Occipital lobe (tissue), 2 donors: ENCODE data around the gene SHISAL1. TPM values are rescaled to one million over a fixed set of nuclear protein-coding genes. Genes with fewer than 3 reads are reported as not detected.

Experiments
- DNase-seq: peaks from one replicate; lab custom pipeline; 2025; lab: John Stamatoyannopoulos, UW
- total RNA-seq: library from RNA; depleted of rRNA; stranded (reverse); fragments of >200 nt; gene quantifications from one replicate; pipeline ENCODE4 v1.2.3, GENCODE V29; 2014

Gene SHISAL1
- total RNA-seq = 13.9 TPM

DNA sequence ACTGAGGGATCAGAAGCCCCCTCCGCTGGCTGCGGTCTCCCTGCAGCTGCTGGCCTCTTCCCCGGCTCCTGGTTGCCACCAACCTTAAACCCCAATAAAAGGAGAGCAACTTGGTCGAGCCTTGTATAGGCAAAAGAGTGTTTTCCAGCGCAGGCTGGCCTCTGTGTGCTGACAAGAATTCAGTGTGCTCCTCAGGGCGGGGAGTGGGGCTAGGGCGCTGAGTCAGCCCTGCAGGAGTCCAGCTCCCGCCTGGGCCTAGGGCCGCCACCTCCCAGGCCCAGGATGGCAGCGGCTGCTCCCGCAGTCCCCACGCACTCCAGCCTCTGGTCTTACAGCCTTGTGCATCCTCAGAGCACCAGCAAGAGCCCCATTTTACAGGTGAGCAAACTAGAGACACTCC is at the start of gene SHISAL1:
SHISAL1 (minus strand) TSS at position 186 of the 400 bp plus-strand sequence. CDS start 12,006 bp downstream, outside the sequence.
- no peak for DNase-seq

DNA sequence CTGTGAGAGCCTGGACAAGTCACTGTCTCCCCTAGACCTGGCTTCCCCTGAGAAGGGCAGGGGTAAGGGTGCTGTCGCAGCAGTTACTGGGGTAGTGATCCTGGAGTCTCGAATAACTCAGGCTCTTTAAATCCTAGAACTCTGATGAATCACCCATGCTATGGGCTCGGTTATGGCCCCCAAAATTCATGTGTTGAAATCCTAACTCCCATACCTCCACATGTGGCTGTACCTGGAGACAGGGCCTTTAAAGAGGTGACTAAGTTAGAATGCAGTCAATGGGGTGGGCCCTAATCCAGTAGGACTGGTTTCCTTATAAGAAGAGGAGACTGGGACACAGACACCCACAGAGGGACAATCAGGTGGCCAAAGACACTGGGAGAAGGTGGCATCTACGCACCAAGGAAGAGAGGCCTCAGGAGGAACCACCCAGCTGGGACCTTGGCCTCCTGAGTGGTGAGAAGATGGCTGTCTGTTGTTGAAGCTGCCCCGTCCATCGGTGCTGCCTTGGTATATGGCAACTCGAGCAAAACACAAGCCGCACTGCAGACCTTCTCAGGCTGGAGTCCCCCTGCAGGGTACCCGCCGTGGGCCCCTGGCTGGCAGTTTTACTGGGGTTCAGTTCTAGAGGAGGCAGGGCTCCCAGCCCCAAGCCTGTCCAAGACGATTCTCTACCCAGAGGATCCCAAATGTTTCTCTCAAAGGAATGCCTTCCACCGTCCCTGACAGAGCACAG is 48.8 kb upstream of the SHISAL1 start:
- no peak for DNase-seq

DNA sequence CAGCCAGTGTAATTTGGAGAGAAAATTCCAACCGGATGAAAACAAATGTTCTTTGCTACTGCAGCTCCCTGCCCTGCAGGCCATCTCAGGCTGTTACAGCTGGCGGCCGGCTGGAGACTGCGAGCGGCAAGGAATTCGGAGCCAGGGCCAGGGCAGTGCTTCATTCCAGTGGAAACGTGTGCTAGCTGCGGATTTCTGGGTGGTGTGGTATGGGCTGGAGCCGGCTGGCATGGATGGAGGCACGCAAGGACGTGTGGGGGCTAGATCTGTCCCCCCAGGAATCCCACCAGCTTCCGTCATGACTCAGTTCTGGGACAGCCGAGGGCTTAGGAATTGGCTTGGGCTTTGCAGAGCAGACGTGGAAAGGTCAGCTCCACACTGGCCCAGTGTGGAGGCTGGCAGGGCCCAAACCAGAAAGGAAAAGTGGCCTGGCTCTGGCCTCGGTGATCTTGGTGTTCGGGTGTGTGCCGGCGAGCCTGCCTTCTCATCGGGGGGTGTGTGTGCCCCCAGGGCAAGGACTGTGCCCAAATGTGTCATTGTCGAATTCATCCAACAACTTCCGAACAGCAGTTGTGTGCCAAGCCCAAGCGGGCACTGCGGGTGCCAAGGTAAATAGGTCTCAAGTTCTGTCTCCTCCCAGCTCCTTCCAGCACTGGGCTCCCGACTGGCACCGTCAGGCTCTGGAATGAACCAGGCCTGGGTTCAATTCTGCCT is 48.1 kb upstream of the SHISAL1 start:
- no peak for DNase-seq

DNA sequence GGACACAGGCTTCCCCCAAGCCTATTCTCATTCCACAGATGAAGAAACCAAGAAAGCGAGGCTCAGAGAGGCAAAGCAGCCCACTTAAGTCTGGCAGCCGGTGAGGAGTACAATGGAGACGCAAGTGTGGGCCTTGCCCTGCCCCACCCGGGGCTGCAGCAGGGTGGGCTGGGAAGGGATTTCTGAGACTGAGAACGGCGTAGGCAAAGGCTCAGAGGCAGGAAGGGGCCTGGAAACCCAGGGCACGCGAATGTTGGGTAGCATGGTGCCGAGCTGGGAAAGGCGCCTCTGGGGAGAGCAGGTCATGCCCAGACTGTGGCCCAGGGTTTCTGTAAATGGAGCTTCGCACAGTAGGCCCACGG is 47.5 kb upstream of the SHISAL1 start:
- no peak for DNase-seq

DNA sequence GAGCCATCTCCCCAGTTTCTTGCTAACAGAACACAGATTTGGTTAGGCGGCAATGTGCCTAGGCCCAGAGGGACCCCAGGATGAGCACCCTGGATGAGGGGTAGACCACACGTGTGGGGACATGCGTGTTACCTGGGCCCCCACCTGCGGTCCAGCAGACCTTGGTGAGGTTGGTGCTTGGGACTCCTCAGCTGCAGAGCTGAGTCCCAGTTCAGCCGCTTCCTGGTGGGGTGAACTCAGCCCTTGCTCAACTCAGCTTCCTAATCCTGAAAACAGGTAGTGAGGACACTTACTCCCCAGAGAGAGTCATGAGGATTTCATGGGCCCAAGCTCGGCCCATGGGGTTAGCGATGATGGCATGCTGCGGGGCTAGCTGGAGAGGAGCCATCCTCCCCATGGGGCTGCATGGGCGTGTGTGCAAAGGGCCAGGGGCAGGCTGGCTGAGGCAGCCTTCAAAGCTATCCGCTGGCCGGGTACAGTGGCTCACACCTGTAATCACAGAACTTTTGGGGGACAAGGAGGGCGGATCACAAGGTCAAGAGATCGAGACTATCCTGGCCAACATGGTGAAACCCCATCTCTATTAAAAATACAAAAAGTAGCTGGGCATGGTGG is 46.9 kb upstream of the SHISAL1 start:
- DNase-seq = no peak

DNA sequence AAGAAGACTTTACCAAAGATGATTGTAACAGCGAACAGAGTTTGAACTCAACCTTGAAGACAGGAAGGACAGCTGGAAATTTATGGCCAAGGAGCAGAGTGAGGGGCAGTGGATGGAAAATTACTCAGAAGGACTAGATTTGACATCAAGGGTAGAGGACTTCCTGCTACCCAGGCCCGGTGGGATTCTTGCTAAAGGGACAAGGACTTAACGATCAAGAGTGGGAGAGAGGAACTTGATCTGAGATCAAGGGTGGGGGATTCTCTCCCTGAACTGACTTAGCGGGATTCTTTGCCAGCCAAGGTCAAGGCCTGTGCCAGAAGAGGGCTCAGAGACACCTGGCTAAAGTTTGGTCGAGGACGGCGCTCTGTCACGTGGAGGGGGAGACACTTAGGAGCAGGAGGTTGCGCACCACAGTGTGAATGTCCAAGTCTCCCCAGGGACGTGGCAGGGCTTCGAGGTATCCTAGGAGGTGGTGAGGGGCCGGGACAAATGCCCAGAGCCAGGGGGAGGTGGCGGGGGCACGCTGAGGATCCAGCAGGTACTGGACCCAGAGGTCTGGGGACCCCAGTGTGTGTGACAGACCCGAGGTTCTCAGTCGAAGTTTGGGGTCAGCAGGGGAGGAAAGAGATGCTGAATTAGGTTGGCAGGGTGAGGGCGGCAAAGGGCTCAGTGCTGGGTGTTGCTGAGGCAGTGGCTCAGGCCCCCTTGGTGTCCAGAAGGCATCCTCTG is 46.1 kb upstream of the SHISAL1 start:
- DNase-seq = no peak

DNA sequence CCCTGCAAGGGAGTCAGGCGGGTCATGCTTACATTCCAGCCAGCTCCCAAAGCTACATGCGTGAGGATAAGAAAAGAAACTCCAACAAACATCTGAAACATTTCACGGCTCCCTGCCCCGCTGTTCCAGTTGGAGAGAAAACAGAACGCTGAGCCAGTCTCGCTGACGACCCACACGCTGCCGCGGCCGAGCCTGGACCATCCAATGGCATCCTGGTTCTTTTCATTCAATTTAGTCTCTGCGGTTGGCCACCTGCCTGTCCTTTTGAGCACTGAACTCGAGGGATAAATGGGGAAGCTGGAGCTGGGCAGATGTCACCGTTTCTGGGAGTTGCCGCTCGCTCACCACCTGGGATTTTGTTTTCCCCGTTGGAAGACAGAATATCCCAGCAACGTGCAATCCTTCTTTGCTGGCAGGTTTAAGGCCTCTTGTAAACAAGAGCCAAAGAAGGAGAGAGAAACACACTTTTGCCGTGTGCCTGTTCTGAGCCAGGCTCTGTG is 45.3 kb upstream of the SHISAL1 start:
- peak; percentile 19 for DNase-seq

DNA sequence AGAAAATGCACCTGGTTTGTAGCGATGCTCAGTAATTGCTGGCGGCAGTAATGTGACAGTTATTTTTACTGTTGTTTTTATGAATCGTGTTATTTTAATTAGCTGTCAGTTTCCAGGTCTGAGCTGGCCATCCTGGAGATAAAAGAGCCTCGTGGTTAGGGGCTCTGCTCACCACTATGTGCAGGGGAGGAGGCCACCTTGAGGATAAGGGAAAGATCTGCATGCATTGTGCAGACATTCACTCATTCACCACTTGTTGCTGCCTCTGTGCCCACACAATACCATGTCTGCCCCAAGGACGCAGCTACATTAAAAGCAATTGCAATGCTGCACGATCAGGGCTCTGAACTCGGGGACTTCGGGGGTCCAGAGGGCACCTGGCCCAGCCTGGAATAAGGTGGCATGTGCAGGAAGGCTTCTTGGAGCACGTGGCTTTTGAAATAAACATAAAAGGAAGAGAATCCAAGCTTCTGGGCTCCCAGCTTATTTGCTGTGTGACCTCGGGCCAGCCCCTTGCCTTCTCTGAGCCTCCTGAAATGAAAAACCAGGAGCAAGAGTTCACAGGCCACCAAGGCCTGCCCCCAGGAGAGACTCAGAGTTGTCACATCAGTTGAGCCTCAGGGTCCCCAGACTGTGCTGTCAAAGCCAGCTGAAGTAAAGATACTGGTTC is 44.7 kb upstream of the SHISAL1 start:
- DNase-seq = no peak

DNA sequence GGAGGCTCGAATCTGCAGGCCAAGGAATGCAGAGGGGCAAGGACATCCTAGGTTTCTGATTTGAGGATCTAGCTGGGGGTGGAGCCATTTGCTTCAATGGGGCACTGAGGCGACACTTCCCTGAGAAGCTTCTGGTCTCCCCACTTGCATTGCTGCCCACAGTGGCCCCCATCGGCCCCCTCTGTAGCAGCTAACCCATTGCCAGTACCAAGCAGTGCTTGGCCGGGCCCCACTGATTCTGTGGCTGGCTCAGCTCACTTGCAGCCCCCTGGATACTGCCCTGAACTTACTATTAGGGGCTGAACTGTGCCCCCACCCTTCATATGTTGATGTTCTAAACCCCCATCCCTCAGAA is 42.9 kb upstream of the SHISAL1 start:
- DNase-seq = no peak

DNA sequence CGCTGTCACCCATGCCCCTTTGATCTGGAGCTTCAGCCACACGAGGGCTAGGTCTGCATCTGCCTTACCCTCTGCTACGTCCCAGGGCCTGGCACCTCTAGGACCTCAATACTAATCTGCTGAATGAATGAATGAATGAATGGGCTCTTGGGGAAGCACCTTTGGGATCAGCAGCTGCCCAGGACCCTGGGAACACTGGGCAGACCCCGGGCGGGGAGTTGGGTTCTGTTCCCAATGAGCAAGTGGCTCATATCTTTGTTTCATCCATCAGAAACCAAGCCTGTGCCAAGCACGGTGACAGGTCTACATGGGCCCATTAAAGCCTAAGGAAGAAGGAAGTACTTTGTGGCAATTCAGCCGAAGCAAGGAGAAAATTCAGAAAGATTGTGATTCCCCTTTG is 41.5 kb upstream of the SHISAL1 start:
- no peak for DNase-seq

DNA sequence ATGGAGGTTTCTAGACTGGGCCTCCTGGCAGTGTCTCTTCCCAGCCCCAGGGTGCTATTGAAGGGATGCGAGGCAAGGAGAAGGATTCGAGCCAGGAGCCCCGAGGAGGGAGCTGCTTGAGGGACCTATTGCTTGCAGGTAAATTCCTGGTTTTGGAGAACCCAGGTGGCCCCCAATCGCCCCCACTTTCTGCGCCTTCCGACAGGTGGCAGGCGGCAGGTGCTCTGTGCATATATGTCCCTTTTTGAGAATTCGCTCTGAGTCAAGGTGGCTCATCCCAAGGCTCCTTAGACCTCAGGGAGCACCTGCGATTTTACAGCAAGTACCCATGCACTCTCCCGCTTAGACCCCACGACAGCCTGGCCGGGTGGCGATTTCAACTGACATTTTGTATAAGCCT is 40.3 kb upstream of the SHISAL1 start:
- DNase-seq = no peak

DNA sequence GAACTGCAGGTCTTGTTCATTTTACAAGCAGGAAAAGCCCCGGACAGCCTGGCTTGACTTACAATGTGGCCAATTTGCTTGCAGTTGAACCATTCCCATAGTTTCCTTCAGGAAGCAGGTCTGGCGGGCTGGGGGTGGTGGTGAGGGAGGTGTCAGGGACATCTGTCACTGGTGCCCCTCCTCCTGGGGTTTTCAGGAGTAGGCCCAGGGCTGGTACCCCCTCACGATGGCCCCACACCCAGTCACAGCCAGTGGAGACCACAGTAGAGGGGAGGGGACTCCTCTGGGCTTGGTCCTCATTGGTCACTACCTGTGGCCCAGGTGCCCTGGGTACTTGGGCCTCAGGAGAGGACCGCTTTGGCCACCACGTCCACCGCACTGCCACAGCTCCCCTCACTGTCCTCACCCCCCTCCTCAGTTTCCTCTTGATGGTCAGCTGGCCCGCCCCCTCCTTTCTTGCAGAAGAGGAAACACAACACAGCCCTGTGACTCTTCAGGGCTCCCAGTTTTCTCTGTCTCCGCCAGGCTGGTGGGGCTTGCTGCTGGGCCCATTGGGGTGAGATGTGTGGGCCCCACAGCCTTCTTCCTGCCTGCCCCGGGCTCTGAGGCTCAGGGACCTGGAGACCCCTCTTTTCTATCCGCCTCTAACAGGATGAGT is 39.8 kb upstream of the SHISAL1 start:
- no peak for DNase-seq

DNA sequence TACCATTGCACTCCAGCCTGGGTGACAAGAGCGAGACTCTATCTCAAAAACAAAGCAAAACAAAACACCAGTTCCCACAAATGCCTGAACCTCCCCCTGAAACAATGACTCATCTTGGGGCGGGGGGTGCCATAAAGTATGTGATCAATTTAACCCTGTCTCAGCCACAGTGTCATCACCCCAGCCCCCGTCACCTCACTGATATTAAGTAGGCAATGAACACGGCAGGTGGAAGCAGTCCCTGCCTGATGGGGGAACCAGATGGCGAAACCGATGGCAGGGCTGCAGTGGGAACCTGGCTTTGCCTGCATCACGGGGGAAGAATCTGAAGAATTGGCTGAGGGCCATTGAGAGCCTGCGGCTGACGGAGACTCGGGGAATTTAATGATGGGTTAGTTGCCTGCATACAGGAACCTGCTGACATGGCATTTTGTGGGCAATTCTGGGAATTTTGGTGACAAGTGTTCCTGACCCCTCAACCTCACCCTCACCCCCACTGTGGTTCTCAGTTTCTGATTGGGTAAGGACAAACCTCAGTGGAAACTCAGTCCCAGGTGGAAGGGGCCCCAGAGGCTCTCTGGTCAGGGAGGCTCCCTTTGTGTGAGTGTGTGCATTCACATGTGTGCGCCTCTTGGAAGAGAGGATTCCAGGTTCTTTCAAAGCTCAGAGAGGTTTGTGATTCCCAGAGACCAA is 39.1 kb upstream of the SHISAL1 start:
- no peak for DNase-seq

DNA sequence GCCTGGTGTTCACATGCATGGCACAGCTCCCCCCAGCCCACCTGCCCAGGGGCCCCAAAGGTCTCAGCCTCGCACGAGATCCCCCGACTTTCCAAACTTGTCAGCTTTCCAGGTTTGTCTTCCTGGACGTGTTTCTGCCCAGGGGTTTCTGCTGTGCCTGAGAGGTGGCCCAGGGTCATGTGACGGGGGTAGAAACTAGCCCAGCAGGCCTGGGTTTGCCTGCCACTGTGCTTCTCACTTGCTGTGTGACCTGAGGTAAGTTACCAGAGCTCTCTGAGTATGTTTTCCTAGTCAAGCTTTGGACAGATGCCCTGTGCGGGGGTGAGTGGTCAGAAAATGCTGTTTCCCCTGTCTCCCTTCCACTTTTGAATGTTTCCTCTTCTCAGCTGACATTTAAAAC is 38.3 kb upstream of the SHISAL1 start:
- DNase-seq = no peak

DNA sequence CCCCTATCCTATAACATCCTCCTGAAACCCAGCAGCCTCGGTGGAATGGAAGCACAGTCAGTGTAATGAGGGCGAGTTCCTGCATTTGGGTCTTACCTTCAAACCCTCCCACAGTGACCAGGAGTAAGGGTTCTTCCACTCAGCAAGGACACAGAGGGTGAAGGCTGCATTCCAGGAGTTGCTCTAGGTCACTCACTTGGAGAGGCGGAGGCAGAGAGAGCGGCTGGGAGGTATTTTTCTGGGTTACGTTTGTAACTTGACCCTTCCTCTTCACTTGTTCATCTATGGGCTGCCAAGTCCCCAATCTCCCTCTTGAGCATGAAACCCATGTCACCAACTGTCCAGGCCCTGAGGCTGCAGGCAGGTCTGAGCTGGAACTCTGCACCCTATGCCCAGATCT is 36.8 kb upstream of the SHISAL1 start:
- no peak for DNase-seq

DNA sequence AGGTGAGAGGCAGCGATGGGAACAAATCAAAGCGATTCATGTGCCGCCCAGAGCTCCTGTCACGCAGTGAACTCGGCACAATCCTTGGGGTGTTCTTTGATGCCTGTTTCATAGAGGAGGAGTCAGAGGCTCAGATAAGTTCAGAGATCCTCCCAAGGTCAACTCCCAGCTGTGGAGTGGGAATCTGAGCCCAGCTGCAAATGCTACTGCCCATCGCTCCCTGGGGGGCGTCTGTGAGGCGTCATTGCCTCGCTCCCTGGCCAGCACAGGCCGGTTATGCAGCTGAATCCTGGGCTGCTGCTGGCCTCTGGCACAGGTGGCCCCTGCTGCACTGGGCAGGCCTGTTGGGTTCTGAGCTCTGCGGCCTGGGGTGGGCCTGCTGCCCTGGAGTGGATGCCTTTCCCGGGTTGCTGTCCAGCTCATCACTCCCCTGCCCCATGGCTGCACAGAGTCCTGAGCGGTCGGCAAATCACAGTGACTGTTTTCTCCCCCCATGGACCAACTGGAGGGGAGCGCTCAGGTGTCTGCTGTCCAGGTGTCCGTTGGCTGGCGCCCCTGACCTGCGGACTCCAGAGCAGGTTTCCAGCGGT is 36.3 kb upstream of the SHISAL1 start:
- DNase-seq = no peak

DNA sequence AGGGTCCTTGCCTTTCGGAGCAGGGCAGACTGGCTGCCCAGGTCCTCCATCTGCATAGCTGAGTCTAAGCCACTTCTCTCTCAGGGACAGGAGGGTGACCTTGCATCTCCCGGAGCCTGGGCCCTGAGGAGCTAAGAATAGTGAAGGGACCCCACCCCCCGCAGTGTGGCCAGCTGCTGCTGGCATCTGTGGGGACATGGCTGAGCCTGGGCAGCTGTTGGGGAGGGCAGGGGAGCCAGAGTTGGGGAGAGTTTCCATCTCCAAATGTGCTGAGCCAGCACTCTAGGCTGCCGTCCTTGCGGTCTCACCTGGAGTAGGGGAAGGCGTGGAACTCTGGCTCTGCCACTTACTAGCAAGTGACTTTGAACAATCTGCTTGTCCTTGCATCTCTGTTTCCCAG is 34.8 kb upstream of the SHISAL1 start:
- DNase-seq = no peak

DNA sequence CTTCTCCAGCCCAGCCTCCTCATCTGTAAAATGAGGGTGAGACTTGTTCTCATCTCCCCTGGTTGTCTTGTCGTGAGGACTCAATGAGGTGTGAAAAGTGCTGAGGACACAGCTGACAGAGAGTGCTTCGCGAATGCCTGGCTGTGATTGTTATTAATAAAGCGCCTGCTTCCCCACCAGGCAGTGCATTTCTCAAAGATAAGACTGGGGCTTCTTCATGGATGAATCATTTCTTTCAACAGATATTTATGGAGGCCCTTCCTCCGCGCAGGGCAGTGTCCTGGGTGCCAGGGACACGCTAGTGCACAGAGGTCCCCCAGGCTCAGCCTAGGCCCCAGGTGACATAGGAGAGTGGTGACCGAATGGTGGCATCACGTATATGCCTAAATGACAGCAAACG is 34.3 kb upstream of the SHISAL1 start:
- no peak for DNase-seq

DNA sequence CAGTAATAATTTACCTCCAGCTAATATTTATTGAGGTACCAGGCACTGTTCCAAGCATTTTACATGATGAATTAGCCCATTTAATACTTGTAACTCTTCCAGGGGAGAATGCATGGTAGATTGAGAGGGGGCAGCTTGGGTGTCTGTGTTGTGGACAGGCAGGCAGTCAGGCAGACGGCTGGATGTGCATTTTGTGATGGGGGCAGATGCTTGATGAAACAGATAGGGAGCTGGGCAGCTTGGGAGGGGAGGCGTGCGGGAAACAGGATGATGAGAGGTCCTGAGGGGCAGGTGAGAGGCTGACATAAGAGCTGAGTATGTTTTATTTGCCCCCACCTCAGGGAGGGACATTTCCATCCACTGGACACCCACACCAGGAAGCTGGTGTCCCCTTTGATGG is 33.1 kb upstream of the SHISAL1 start:
- DNase-seq = no peak

DNA sequence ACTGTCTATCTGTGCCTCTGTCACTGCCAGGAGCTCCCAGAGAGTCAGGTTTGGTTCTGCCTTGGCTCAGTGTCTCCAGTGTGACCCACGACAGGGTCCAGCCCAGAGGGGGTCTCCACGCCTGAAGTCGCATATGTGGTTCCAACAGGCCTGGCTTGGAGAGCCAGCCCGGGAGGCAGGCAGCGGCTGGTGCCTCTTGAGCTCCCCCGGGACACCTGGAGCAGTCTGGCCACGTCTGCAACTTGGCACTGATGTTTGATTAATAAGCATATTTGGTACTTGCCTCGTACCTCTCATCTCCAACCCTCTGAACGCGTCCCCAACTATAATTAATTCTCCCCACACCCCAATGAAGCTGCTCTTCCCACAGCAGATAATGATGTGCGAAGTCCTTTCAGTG is 31.7 kb upstream of the SHISAL1 start:
- no peak for DNase-seq
